ENCODE results near the gene ITSN1. TPM values are rescaled to one million over a fixed set of nuclear protein-coding genes. Genes with fewer than 3 reads are reported as not detected.

Gene ITSN1
- total and polyA plus RNA-seq, 3 donors from 2014 or later = 20.0 to 56.6 (median 48.4) TPM

DNA sequence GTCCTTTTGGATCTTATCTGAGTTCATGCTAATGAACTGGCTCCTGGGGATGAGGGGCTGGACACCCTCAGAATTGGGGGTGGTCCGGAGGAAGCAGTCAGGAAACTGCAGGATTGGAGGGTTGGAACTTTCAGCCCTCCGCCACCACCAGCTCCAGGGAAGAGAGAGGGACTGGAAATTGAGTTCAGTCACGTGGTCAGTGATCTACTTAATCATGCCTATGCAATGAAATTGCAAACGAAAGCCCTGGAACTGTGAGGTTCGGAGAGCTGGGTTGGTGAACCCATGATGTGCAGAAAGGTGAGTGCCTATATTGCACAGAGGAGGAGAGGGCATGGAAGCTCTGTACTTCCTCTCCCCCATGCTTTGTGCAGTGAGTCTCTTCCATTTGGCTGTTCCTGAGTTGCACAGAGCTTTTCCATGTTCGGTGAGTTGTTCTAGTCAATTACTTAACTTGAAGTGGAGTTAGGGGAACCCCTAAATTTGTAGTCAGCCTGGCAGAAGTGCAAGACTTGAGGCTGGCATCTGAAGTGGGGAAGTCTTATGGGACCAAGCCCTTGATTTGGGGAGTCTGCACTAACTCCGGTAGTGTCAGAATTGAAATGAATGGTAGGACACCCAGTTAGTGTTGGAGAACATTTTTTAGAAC lies 16.7 kb downstream of the ITSN1 start:
- H3K36me3 ChIP-seq (ENCODE audit: low read depth, missing control alignments) = no peaks in the 10 kb centered on the region

DNA sequence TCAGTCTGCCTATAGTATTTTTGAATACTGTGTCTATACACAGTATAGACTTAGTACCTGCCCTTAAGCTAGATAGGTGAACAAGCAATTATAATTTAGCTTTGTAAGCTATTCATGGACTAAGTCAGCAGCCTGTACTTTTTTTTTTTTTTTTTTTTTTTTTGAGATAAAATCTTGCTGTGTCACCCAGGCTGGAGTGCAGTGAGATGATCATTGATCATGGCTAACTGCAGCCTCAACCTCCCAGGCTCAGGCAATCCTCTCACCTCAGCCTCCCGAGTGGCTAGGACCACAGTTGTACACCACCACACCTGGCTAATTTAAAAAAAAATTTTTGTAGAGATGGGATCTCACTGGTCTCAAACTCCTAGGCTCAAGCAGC lies 17.3 kb downstream of the ITSN1 start:
- WGBS, 2 donors = 94 to 100% methylated on average over 1 of the region's 1 CpG
- intact Hi-C loops (cut with DNase I; ENCODE audit: low total_unique reads) = no loop called here
- Histone ChIP-seq H3K36me3 (ENCODE audit: low read depth, missing control alignments) (no peaks in the 10 kb centered on the region), H3K27ac (no peak overlapping the region), H3K4me3 (no peak overlapping the region), H3K9me3 (no peaks in the 10 kb centered on the region), H3K27me3 (no peaks in the 10 kb centered on the region), H3K4me1 (peaks cover 12% of the 10 kb centered on the region)
- DNase-seq = no peak
- no peak for TF ChIP-seq POLR2A (IDR thresholded peaks at IDR 0.05)
- TF ChIP-seq, protein P1, sequence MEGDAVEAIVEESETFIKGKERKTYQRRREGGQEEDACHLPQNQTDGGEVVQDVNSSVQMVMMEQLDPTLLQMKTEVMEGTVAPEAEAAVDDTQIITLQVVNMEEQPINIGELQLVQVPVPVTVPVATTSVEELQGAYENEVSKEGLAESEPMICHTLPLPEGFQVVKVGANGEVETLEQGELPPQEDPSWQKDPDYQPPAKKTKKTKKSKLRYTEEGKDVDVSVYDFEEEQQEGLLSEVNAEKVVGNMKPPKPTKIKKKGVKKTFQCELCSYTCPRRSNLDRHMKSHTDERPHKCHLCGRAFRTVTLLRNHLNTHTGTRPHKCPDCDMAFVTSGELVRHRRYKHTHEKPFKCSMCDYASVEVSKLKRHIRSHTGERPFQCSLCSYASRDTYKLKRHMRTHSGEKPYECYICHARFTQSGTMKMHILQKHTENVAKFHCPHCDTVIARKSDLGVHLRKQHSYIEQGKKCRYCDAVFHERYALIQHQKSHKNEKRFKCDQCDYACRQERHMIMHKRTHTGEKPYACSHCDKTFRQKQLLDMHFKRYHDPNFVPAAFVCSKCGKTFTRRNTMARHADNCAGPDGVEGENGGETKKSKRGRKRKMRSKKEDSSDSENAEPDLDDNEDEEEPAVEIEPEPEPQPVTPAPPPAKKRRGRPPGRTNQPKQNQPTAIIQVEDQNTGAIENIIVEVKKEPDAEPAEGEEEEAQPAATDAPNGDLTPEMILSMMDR (IDR thresholded peaks at IDR 0.05) = no peak

More for the DNA sequence above, 16.7 kb downstream of the ITSN1 start:
- H3K9me3 ChIP-seq = no peaks in the 10 kb centered on the region
- H3K4me3 ChIP-seq = no peak overlapping the region
- TF ChIP-seq POLR2A (IDR thresholded peaks at IDR 0.05) = no peak
- TF ChIP-seq, protein P1 (IDR thresholded peaks at IDR 0.05) = no peak
- peaks cover 12% of the 10 kb centered on the region for H3K4me1 ChIP-seq
- no peak overlapping the region for H3K27ac ChIP-seq
- WGBS, 2 donors = 94% methylated on average over 7 of the region's 7 CpGs
- intact Hi-C loops (cut with DNase I; ENCODE audit: low total_unique reads) = no loop called here
- DNase-seq = no peak
- H3K27me3 ChIP-seq = no peaks in the 10 kb centered on the region

DNA sequence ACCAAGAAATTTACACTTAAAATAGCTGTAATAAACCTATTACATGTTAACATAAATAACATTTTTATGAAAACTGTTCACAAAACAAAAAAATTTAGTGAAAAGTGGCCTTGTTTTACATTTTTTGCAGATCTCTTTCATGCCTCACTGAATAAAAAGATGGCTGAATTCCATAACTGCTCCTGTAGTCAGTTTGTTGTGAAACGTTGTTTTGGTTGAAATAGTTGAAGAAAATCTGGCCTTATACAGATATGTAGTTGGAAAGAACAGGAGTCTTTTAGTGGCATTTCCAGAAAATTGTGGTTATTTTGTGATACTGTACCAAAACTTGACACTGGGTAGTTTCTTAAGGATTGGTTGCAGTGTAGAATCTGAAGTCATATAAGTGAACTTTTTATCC lies 18.1 kb downstream of the ITSN1 start:
- Histone ChIP-seq H3K36me3 (ENCODE audit: low read depth, missing control alignments) (no peaks in the 10 kb centered on the region), H3K4me3 (no peak overlapping the region), H3K9me3 (no peaks in the 10 kb centered on the region), H3K27ac (no peak overlapping the region), H3K4me1 (peaks cover 12% of the 10 kb centered on the region), H3K27me3 (no peaks in the 10 kb centered on the region)
- no peak for DNase-seq
- no peak for TF ChIP-seq POLR2A (IDR thresholded peaks at IDR 0.05)
- TF ChIP-seq, protein P1 (IDR thresholded peaks at IDR 0.05) = no peak
- WGBS, 2 donors = 42 to 60% methylated on average over 1 of the region's 1 CpG
- intact Hi-C loops (cut with DNase I; ENCODE audit: low total_unique reads) = no loop called here

DNA sequence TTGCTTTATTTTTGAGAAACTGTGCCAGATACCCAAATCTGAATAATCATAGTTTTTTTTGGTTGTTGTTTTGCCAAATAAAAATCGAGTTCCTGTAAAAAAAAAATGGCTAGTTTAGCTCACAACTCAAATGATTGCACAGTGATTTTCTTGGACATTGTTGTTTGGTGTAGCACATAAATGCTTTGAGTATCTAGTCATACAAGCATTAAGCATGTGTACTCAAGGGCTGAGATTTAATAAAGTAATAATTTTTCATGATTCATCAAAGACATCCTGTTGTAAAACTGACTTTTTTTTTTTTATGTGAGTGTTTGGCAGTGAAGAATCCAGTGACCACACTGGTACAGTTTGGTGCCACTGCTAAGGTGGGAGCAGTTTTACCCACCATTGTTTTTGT lies 18.8 kb downstream of the ITSN1 start:
- no peaks in the 10 kb centered on the region for H3K36me3 ChIP-seq (ENCODE audit: low read depth, missing control alignments)
- no peaks in the 10 kb centered on the region for H3K27me3 ChIP-seq
- DNase-seq = no peak
- 68 to 88% methylated on average over 1 of the region's 1 CpG for WGBS, 2 donors
- no peak overlapping the region for H3K27ac ChIP-seq
- H3K9me3 ChIP-seq = no peaks in the 10 kb centered on the region
- intact Hi-C loops (cut with DNase I; ENCODE audit: low total_unique reads) = no loop called here
- H3K4me3 ChIP-seq = no peak overlapping the region
- H3K4me1 ChIP-seq = peaks cover 12% of the 10 kb centered on the region
- TF ChIP-seq POLR2A (IDR thresholded peaks at IDR 0.05) = no peak
- TF ChIP-seq, protein P1 (IDR thresholded peaks at IDR 0.05) = no peak

DNA sequence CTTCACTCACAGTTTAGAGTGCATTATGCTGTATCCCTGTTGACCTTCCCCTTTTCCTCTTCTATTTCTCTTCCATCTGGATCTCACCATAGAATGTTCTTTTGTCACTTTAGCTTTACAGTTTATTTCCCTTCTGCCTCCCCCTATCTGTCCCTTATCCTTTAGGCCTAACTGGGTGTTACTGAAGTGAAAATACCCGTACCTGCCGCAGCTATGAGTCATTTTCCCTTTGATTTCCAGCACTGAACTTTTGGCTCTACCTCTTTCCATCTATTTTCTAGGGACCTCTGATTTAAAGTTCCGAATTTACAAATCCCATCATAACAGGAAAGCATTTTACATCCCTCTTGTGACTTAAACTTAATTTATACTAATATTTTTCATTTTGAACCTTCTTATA lies 19.7 kb downstream of the ITSN1 start:
- TF ChIP-seq POLR2A (IDR thresholded peaks at IDR 0.05) = no peak
- no peak for DNase-seq
- 88 to 89% methylated on average over 3 of the region's 3 CpGs for WGBS, 2 donors
- H3K36me3 ChIP-seq (ENCODE audit: low read depth, missing control alignments) = no peaks in the 10 kb centered on the region
- intact Hi-C loops (cut with DNase I; ENCODE audit: low total_unique reads) = no loop called here
- no peaks in the 10 kb centered on the region for H3K27me3 ChIP-seq
- peaks cover 7% of the 10 kb centered on the region for H3K4me1 ChIP-seq
- no peak overlapping the region for H3K4me3 ChIP-seq
- H3K9me3 ChIP-seq = no peaks in the 10 kb centered on the region
- no peak overlapping the region for H3K27ac ChIP-seq
